Chondrocyte (in vitro differentiated cells): ENCODE measurements around the gene KLF17. TPM values are rescaled to one million over a fixed set of nuclear protein-coding genes. Genes with fewer than 3 reads are reported as not detected.

Experiments used
- DNase-seq: peaks from one replicate; pipeline ENCODE4 v3.0.0; 2021; ENCODE audit warnings: mixed read lengths, low spot score
- H3K27ac Mint-ChIP-seq: one replicate; pipeline ENCODE4 v1.8.0; 2021; ENCODE audit warnings: mild to moderate bottlenecking, moderate library complexity, mixed read lengths; ENCODE audit not compliant: unreplicated experiment
- H3K27me3 Mint-ChIP-seq: 2 replicates; pipeline ENCODE4 v1.8.0; 2021; ENCODE audit warnings: low read depth, mixed read lengths
- H3K36me3 Mint-ChIP-seq: 2 replicates; pipeline ENCODE4 v1.8.0; 2021; ENCODE audit warnings: low read depth, mixed read lengths
- H3K4me1 Mint-ChIP-seq: 2 replicates; pipeline ENCODE4 v1.8.0; 2021; ENCODE audit warnings: low read depth, mild to moderate bottlenecking, mixed read lengths
- H3K4me3 Mint-ChIP-seq: one replicate; pipeline ENCODE4 v1.8.0; 2021; ENCODE audit warnings: mild to moderate bottlenecking, moderate library complexity, mixed read lengths; ENCODE audit not compliant: unreplicated experiment
- H3K9me3 Mint-ChIP-seq: 2 replicates; pipeline ENCODE4 v1.8.0; 2021; ENCODE audit warnings: low read depth, mixed read lengths
- CTCF ChIP-seq: fragments of 200-600 bp; sonication (generic); IDR thresholded peaks from 2 replicates; pipeline ENCODE4 v1.5.0; 2021; ENCODE audit warnings: antibody characterized with exemption, mild to moderate bottlenecking, moderate library complexity
- total RNA-seq: library from RNA; stranded (reverse); gene quantifications from 3 replicates; pipeline ENCODE4 v1.2.1, GENCODE V29; 2021

Gene KLF17
- total RNA-seq, 1 donor from 2014 or later, result not detected

GRCh38 chr1:44161546-44161945, 42.9 kb downstream of the KLF17 start:
- H3K27me3 Mint-ChIP-seq, result peaks cover 2% of the 10 kb centered on the region
- DNase-seq, result no peak
- no peak overlapping the region for H3K4me3 Mint-ChIP-seq
- no peak overlapping the region for H3K27ac Mint-ChIP-seq
- no peak for TF ChIP-seq CTCF
- no peaks in the 10 kb centered on the region for H3K4me1 Mint-ChIP-seq
- peaks cover 17% of the 10 kb centered on the region for H3K9me3 Mint-ChIP-seq
- H3K36me3 Mint-ChIP-seq, result peaks cover 3% of the 10 kb centered on the region

DNA sequence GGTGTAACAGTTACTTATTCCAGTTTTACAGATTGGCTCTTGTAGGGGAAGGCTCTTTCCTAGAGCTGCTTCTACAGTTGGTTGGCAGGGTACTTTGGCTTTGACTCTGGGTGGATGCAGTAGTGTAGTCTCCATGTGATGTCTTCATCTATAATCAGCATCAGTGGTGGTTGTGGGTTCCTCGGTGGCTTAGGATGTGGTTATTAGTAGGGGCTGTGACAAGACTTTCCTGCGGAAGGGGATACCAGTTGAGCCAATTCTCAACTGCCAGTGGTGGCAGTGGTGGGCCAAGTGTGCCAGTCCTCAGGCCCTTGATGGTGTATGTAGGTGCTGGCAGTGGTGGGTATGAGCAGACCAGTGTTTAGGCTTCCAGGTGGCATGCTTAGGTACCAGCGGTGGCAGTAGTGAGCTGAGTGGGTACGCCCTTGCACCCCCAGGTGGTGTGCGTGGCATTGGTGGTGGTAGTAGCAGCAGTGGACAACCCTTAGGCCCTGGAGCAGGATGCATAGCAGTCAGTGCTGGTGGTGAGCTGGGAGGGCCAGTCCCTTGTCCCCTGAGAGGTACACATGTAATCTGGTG, 50.0 kb downstream of the KLF17 start:
- no peaks in the 10 kb centered on the region for H3K4me1 Mint-ChIP-seq
- H3K4me3 Mint-ChIP-seq, result no peak overlapping the region
- TF ChIP-seq CTCF, result no peak
- peaks cover 8% of the 10 kb centered on the region for H3K27me3 Mint-ChIP-seq
- H3K9me3 Mint-ChIP-seq, result peaks cover 11% of the 10 kb centered on the region
- H3K36me3 Mint-ChIP-seq, result no peaks in the 10 kb centered on the region
- no peak overlapping the region for H3K27ac Mint-ChIP-seq
- no peak for DNase-seq

DNA sequence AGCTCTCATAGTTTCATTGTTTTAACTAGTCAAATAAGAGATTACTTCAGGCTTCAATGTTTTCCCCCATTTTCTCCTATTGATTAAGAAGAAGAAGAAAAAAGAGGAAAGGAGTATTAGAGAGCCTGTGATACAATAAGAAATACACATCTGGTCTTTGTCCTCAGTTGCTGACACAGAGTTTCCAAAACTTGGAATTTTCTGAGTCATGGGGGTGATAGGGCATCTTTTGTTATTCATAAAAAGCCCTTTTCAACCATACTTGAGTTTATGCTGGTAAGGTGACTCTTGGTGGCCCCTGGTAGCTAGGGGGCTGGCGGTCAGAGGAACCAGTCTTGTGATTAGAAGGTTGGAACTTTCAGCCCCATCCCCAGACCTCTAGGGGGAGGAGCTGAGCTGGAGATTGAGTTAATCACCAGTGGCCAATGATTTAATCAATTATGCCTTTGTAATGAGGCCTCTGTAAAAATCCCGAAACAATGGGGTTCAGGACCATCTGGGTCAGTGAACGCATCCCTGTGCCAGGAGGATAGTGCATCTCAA, 51.7 kb downstream of the KLF17 start:
- DNase-seq, result no peak
- no peak overlapping the region for H3K4me3 Mint-ChIP-seq

DNA sequence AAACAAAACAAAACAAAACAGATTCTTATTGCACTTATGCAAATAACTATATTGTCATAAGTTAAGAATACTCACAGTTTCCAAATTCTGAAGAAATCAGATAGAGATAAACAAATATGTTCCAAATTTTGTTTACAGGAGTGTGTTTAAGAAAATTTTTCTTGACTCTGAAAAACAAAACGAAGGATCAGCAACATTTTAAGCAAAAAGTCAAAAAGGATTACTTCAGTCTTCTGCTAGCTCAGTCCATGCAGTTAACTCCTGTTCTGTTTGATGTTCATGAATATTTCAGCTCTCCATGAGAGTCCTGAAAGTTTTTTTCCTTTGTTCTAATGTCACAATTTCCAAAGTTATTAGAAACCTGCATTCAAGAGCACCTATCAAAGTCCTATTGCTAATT, 56.0 kb downstream of the KLF17 start:
- Mint-ChIP-seq H3K9me3 (peaks cover 12% of the 10 kb centered on the region), H3K27me3 (peaks cover 4% of the 10 kb centered on the region), H3K4me1 (no peaks in the 10 kb centered on the region), H3K4me3 (no peak overlapping the region), H3K36me3 (no peaks in the 10 kb centered on the region), H3K27ac (no peak overlapping the region)
- TF ChIP-seq CTCF, result no peak
- DNase-seq, result no peak

More for the DNA sequence above, 51.7 kb downstream of the KLF17 start:
- H3K4me1 Mint-ChIP-seq, result no peaks in the 10 kb centered on the region
- H3K9me3 Mint-ChIP-seq, result peaks cover 23% of the 10 kb centered on the region
- H3K27me3 Mint-ChIP-seq, result peaks cover 11% of the 10 kb centered on the region
- no peaks in the 10 kb centered on the region for H3K36me3 Mint-ChIP-seq
- no peak for TF ChIP-seq CTCF
- no peak overlapping the region for H3K27ac Mint-ChIP-seq

Other genes starting within 250 kb of the KLF17 start
- 0.50 to 1.6 TPM (median 0.69 TPM) in 3 replicates for gene ARTN, start 185.0 kb upstream of the KLF17 start, total RNA-seq
- gene IPO13, start 171.9 kb upstream of the KLF17 start, total RNA-seq, result 33.4 to 39.2 TPM (median 38.8 TPM) in 3 replicates
- gene DPH2, start 148.8 kb upstream of the KLF17 start, total RNA-seq, result 22.2 to 27.3 TPM (median 22.4 TPM) in 3 replicates
- 112 to 123 TPM (median 122 TPM) in 3 replicates for gene ATP6V0B, start 143.9 kb upstream of the KLF17 start, total RNA-seq
- gene B4GALT2, start 139.6 kb upstream of the KLF17 start, total RNA-seq, result 94.8 to 109 TPM (median 99.4 TPM) in 3 replicates
- gene CCDC24, start 127.2 kb upstream of the KLF17 start, total RNA-seq, result 5.4 to 6.8 TPM (median 6.3 TPM) in 3 replicates
- gene SLC6A9, start 87.4 kb upstream of the KLF17 start, total RNA-seq, result 8.4 to 67.3 TPM (median 61.7 TPM) in 3 replicates
- not detected in 3 replicates for gene KLF18, start 22.8 kb downstream of the KLF17 start, total RNA-seq
- gene DMAP1, start 94.7 kb downstream of the KLF17 start, total RNA-seq, result 29.1 to 41.6 TPM (median 33.1 TPM) in 3 replicates
- gene ERI3, start 236.4 kb downstream of the KLF17 start, total RNA-seq, result 46.0 to 65.3 TPM (median 47.7 TPM) in 3 replicates